GM12801 (cell line): Measurements from ENCODE around the gene GALNT11.

Experiments
- TF ChIP-seq, protein P1 (sequence below): IDR thresholded peaks from one replicate; pipeline ENCODE4 v1.5.1; 2011; ENCODE audit warnings: control low read depth; ENCODE audit not compliant: insufficient read length; ENCODE audit errors: extremely low read depth

Gene GALNT11

DNA sequence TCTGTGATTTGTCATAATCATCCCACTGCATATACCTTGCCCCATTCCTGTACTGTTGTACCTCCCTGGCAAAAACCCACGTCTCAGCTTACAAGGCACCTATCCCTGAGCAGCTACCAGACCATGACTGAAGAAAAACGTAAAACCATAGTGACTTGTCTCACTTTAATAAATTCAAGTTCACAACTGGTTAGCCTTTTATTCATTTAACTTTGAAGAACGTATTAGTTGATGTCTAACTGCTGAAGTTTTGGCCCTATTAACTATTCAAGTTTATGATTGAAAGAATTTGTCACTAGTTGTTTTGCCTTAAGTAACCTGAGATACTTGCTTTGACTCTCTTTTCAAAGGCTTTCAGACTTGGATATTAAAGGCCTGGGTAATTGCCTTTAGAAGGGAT is 59.7 kb downstream of the GALNT11 start:
- TF ChIP-seq, protein P1, sequence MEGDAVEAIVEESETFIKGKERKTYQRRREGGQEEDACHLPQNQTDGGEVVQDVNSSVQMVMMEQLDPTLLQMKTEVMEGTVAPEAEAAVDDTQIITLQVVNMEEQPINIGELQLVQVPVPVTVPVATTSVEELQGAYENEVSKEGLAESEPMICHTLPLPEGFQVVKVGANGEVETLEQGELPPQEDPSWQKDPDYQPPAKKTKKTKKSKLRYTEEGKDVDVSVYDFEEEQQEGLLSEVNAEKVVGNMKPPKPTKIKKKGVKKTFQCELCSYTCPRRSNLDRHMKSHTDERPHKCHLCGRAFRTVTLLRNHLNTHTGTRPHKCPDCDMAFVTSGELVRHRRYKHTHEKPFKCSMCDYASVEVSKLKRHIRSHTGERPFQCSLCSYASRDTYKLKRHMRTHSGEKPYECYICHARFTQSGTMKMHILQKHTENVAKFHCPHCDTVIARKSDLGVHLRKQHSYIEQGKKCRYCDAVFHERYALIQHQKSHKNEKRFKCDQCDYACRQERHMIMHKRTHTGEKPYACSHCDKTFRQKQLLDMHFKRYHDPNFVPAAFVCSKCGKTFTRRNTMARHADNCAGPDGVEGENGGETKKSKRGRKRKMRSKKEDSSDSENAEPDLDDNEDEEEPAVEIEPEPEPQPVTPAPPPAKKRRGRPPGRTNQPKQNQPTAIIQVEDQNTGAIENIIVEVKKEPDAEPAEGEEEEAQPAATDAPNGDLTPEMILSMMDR, result no peak

GRCh38 chr7:152086513-152086912 is 61.0 kb downstream of the GALNT11 start:
- TF ChIP-seq, protein P1, result no peak

- TF ChIP-seq, protein P1, result no peak
Measured at GRCh38 chr7:152089183-152089582, 63.7 kb downstream of the GALNT11 start.

DNA sequence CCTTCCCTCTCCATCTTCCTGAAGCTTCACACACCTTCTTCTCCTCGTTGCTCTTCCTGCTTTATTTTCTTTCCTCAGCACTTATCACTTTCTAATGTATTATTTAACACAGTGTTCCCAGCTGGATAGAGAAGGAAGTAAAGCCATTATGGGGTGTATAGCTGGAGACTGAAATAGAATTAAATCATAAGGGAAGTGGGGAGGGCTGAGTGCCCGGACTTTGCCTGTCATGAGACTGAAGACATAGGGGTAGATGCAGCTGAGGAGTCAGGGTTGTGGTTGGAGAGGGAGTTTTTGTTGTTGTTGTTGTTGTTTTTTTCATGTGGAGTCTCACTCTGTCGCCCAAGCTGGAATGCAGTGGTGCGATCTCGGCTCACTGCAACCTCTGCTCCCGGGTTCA is 65.3 kb downstream of the GALNT11 start:
- TF ChIP-seq, protein P1, result no peak

- TF ChIP-seq, protein P1, result no peak
Measured at GRCh38 chr7:152093717-152094116, 68.2 kb downstream of the GALNT11 start.

DNA sequence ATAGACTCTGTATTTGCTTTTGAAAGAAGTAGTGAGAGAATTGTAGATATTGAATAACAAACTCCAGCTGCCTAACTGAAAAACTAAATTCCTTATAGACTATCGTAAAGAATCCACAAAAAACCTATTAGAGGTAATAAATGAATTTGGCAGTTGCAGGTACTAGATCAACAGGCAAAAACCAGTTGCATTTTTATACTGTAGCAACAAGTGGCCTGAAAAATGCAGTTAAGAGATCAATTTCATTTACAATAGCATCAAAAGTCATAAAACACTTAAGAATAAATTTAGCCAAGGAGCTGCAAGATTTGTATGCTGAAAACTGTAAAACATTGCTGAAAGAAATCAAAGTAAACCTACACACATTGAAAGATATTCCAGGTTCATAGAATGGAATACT is 70.3 kb downstream of the GALNT11 start:
- TF ChIP-seq, protein P1, result no peak

DNA sequence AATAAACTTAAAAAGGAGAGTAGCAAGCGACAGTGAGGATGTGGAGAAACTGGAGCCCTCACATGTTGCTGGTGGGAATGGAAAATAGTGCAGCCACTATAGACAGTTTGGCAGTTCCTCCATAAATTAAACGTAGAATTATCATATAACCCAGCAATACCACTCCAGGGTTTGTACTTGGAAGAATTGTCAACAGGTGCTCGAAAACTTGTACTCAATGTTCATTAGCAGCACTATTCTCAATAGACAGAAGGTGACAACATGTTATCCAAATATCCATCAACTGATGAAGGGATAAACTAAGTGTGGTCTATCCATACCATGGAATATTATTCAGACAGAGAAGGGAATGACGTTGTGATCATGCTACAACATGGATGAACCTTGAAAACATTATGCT is 71.9 kb downstream of the GALNT11 start:
- TF ChIP-seq, protein P1, result no peak

GRCh38 chr7:152103066-152103465 is 77.6 kb downstream of the GALNT11 start:
- TF ChIP-seq, protein P1, result no peak
